ENCODE results near the gene PLAC8L1.

The PLAC8L1 gene

GRCh38 chr5:146048994-146049703 is 56.2 kb downstream of the PLAC8L1 start:
- Histone ChIP-seq H3K9ac (ENCODE audit: low read length in 2 of 2) (no peak overlapping the region), H3K27me3 (ENCODE audit: control insufficient read depth in 1 of 2, insufficient read depth in 2 of 2, low read length in 2 of 2) (no peaks in the 10 kb centered on the region), H3K4me1 (ENCODE audit: control insufficient read depth, insufficient read depth, low read length) (no peaks in the 10 kb centered on the region), H3K27ac (ENCODE audit: low read length) (no peak overlapping the region), H3K9me3 (ENCODE audit: control insufficient read depth in 2 of 2, low read length in 2 of 2) (no peaks in the 10 kb centered on the region), H3K4me3 (ENCODE audit: low read length in 2 of 2) (no peak overlapping the region), H3K36me3 (ENCODE audit: control insufficient read depth in 2 of 2, insufficient read depth in 2 of 2, low read length in 2 of 2) (no peaks in the 10 kb centered on the region)

- Histone ChIP-seq H3K9ac (ENCODE audit: low read length in 2 of 2) (no peak overlapping the region), H3K27ac (ENCODE audit: low read length) (no peak overlapping the region), H3K36me3 (ENCODE audit: control insufficient read depth in 2 of 2, insufficient read depth in 2 of 2, low read length in 2 of 2) (no peaks in the 10 kb centered on the region), H3K27me3 (ENCODE audit: control insufficient read depth in 1 of 2, insufficient read depth in 2 of 2, low read length in 2 of 2) (no peaks in the 10 kb centered on the region), H3K4me3 (ENCODE audit: low read length in 2 of 2) (no peak overlapping the region), H3K4me1 (ENCODE audit: control insufficient read depth, insufficient read depth, low read length) (no peaks in the 10 kb centered on the region), H3K9me3 (ENCODE audit: control insufficient read depth in 2 of 2, low read length in 2 of 2) (no peaks in the 10 kb centered on the region)
These were observed 58.0 kb downstream of the PLAC8L1 start for GRCh38 chr5:146047396-146047795.

- Histone ChIP-seq H3K4me3 (ENCODE audit: low read length in 2 of 2) (no peak overlapping the region), H3K27ac (ENCODE audit: low read length) (no peak overlapping the region), H3K36me3 (ENCODE audit: control insufficient read depth in 2 of 2, insufficient read depth in 2 of 2, low read length in 2 of 2) (no peaks in the 10 kb centered on the region), H3K9ac (ENCODE audit: low read length in 2 of 2) (no peak overlapping the region), H3K9me3 (ENCODE audit: control insufficient read depth in 2 of 2, low read length in 2 of 2) (no peaks in the 10 kb centered on the region), H3K4me1 (ENCODE audit: control insufficient read depth, insufficient read depth, low read length) (no peaks in the 10 kb centered on the region), H3K27me3 (ENCODE audit: control insufficient read depth in 1 of 2, insufficient read depth in 2 of 2, low read length in 2 of 2) (no peaks in the 10 kb centered on the region)
These were observed 61.7 kb downstream of the PLAC8L1 start for GRCh38 chr5:146043722-146044121.

- Histone ChIP-seq H3K27ac (ENCODE audit: low read length) (no peak overlapping the region), H3K27me3 (ENCODE audit: control insufficient read depth in 1 of 2, insufficient read depth in 2 of 2, low read length in 2 of 2) (no peaks in the 10 kb centered on the region), H3K9me3 (ENCODE audit: control insufficient read depth in 2 of 2, low read length in 2 of 2) (no peaks in the 10 kb centered on the region), H3K4me3 (ENCODE audit: low read length in 2 of 2) (no peak overlapping the region), H3K9ac (ENCODE audit: low read length in 2 of 2) (no peak overlapping the region), H3K4me1 (ENCODE audit: control insufficient read depth, insufficient read depth, low read length) (no peaks in the 10 kb centered on the region), H3K36me3 (ENCODE audit: control insufficient read depth in 2 of 2, insufficient read depth in 2 of 2, low read length in 2 of 2) (no peaks in the 10 kb centered on the region)
These were observed 62.6 kb downstream of the PLAC8L1 start for GRCh38 chr5:146042628-146043279.

- H3K9me3 ChIP-seq (ENCODE audit: control insufficient read depth in 2 of 2, low read length in 2 of 2): no peaks in the 10 kb centered on the region
- H3K27ac ChIP-seq (ENCODE audit: low read length): no peak overlapping the region
- no peaks in the 10 kb centered on the region for H3K36me3 ChIP-seq (ENCODE audit: control insufficient read depth in 2 of 2, insufficient read depth in 2 of 2, low read length in 2 of 2)
- H3K27me3 ChIP-seq (ENCODE audit: control insufficient read depth in 1 of 2, insufficient read depth in 2 of 2, low read length in 2 of 2): no peaks in the 10 kb centered on the region
- H3K4me1 ChIP-seq (ENCODE audit: control insufficient read depth, insufficient read depth, low read length): no peaks in the 10 kb centered on the region
- no peak overlapping the region for H3K4me3 ChIP-seq (ENCODE audit: low read length in 2 of 2)
- H3K9ac ChIP-seq (ENCODE audit: low read length in 2 of 2): no peak overlapping the region
These were observed 64.1 kb downstream of the PLAC8L1 start for GRCh38 chr5:146041180-146041789.

- Histone ChIP-seq H3K9ac (ENCODE audit: low read length in 2 of 2) (no peak overlapping the region), H3K27me3 (ENCODE audit: control insufficient read depth in 1 of 2, insufficient read depth in 2 of 2, low read length in 2 of 2) (no peaks in the 10 kb centered on the region), H3K36me3 (ENCODE audit: control insufficient read depth in 2 of 2, insufficient read depth in 2 of 2, low read length in 2 of 2) (no peaks in the 10 kb centered on the region), H3K9me3 (ENCODE audit: control insufficient read depth in 2 of 2, low read length in 2 of 2) (no peaks in the 10 kb centered on the region), H3K4me1 (ENCODE audit: control insufficient read depth, insufficient read depth, low read length) (no peaks in the 10 kb centered on the region), H3K27ac (ENCODE audit: low read length) (no peak overlapping the region), H3K4me3 (ENCODE audit: low read length in 2 of 2) (no peak overlapping the region)
These were observed 64.8 kb downstream of the PLAC8L1 start for GRCh38 chr5:146040527-146040926.

- no peaks in the 10 kb centered on the region for H3K36me3 ChIP-seq (ENCODE audit: control insufficient read depth in 2 of 2, insufficient read depth in 2 of 2, low read length in 2 of 2)
- no peak overlapping the region for H3K9ac ChIP-seq (ENCODE audit: low read length in 2 of 2)
These were observed 66.0 kb downstream of the PLAC8L1 start for GRCh38 chr5:146039420-146039819.

GRCh38 chr5:146034605-146035004 is 70.8 kb downstream of the PLAC8L1 start:
- Histone ChIP-seq H3K9ac (ENCODE audit: low read length in 2 of 2) (no peak overlapping the region), H3K4me1 (ENCODE audit: control insufficient read depth, insufficient read depth, low read length) (no peaks in the 10 kb centered on the region), H3K27me3 (ENCODE audit: control insufficient read depth in 1 of 2, insufficient read depth in 2 of 2, low read length in 2 of 2) (no peaks in the 10 kb centered on the region), H3K4me3 (ENCODE audit: low read length in 2 of 2) (no peak overlapping the region), H3K36me3 (ENCODE audit: control insufficient read depth in 2 of 2, insufficient read depth in 2 of 2, low read length in 2 of 2) (no peaks in the 10 kb centered on the region), H3K9me3 (ENCODE audit: control insufficient read depth in 2 of 2, low read length in 2 of 2) (no peaks in the 10 kb centered on the region), H3K27ac (ENCODE audit: low read length) (no peak overlapping the region)

More at GRCh38 chr5:146039420-146039819, 66.0 kb downstream of the PLAC8L1 start:
- Histone ChIP-seq H3K27me3 (ENCODE audit: control insufficient read depth in 1 of 2, insufficient read depth in 2 of 2, low read length in 2 of 2) (no peaks in the 10 kb centered on the region), H3K4me1 (ENCODE audit: control insufficient read depth, insufficient read depth, low read length) (no peaks in the 10 kb centered on the region), H3K4me3 (ENCODE audit: low read length in 2 of 2) (no peak overlapping the region), H3K27ac (ENCODE audit: low read length) (no peak overlapping the region), H3K9me3 (ENCODE audit: control insufficient read depth in 2 of 2, low read length in 2 of 2) (no peaks in the 10 kb centered on the region)
